ENCODE measurements around the gene ERN2.

The ERN2 gene

DNA sequence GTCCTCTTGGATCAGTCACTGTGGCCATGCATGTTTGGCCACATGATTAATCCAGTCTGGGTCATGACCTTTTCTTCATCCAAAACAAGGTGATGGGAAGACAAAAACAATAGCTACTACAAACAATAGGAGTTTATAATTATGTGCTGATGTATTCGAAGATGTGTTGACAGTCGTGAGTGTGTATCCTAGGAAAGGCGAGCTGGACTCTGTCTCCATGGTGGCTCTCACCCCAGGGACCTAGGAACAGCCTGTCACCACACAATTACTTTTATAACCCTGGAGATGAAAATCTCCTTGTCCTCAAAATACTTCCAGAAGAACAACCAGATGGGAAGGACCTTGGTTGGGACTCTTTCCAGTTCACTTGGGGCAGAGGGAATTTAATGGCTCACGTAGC, 44.1 kb downstream of the ERN2 start:
- H3K56ac ChIP-seq (ENCODE audit: low read length): no peak overlapping the region
- no peaks in the 10 kb centered on the region for H3K79me1 ChIP-seq (ENCODE audit: low read length)
- H3K4me2 ChIP-seq (ENCODE audit: low read length): no peak overlapping the region
- H3K23ac ChIP-seq (ENCODE audit: low read length): no peak overlapping the region
- H3K79me2 ChIP-seq (ENCODE audit: control insufficient read depth, insufficient read depth, low read length): no peaks in the 10 kb centered on the region
- no peak overlapping the region for H4K5ac ChIP-seq (ENCODE audit: low read length)
- no peak overlapping the region for H2BK15ac ChIP-seq (replicated peaks; ENCODE audit: low read depth)
- no peak overlapping the region for H2AK5ac ChIP-seq (ENCODE audit: low read length)
- no peak overlapping the region for H3K9ac ChIP-seq (ENCODE audit: low read length)
- no peak overlapping the region for H3K4me3 ChIP-seq (ENCODE audit: low read length)
- no peak overlapping the region for H3K18ac ChIP-seq (ENCODE audit: low read length)
- no peak for DNase-seq
- no peak overlapping the region for H4K8ac ChIP-seq (ENCODE audit: low read depth, low read length)
- H3K36me3 ChIP-seq (ENCODE audit: control insufficient read depth, insufficient read depth, low read length): peaks cover 13% of the 10 kb centered on the region
- H3K4me1 ChIP-seq (ENCODE audit: control insufficient read depth, low read depth, low read length): no peaks in the 10 kb centered on the region
- no CpG with 5 or more reads among the region's 4 CpGs for WGBS (ENCODE audit: extremely low coverage, insufficient coverage, low lambda C conversion rate)
- H3K4ac ChIP-seq (ENCODE audit: low read depth, low read length): no peak overlapping the region
- no peak overlapping the region for H2BK120ac ChIP-seq (ENCODE audit: low read depth, low read length)
- H3K27ac ChIP-seq (ENCODE audit: low read depth, low read length): no peak overlapping the region
- no peaks in the 10 kb centered on the region for H3K27me3 ChIP-seq (ENCODE audit: insufficient read depth, low read length, poor library complexity)
- no peak overlapping the region for H2BK5ac ChIP-seq (ENCODE audit: low read length)

GRCh38 chr16:23668225-23668624, 44.8 kb downstream of the ERN2 start:
- no CpG with 5 or more reads among the region's 1 CpG for WGBS (ENCODE audit: extremely low coverage, insufficient coverage, low lambda C conversion rate)
- no peak overlapping the region for H3K27ac ChIP-seq (ENCODE audit: low read depth, low read length)
- peaks cover 13% of the 10 kb centered on the region for H3K36me3 ChIP-seq (ENCODE audit: control insufficient read depth, insufficient read depth, low read length)

DNA sequence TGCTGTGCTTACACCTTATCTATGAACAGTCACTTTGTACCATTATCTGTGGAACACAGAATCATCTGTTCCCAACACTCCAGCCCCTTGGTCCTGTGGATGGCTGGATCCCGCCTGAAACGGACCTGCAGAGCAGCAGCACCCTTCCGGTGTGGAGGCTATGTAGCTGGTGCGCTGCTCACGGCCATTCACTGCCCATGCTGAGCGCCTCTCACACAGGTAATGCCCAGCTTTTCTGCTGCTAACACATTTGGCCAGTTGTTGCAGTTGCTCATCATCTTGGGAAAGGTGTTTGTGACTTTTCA, 45.7 kb downstream of the ERN2 start:
- Histone ChIP-seq H4K5ac (ENCODE audit: low read length) (no peak overlapping the region), H3K4ac (ENCODE audit: low read depth, low read length) (no peak overlapping the region), H3K18ac (ENCODE audit: low read length) (no peak overlapping the region), H4K8ac (ENCODE audit: low read depth, low read length) (no peak overlapping the region), H3K4me1 (ENCODE audit: control insufficient read depth, low read depth, low read length) (no peaks in the 10 kb centered on the region), H3K79me2 (ENCODE audit: control insufficient read depth, insufficient read depth, low read length) (no peaks in the 10 kb centered on the region), H2BK15ac (replicated peaks; ENCODE audit: low read depth) (no peak overlapping the region), H3K4me2 (ENCODE audit: low read length) (no peak overlapping the region), H3K27me3 (ENCODE audit: insufficient read depth, low read length, poor library complexity) (no peaks in the 10 kb centered on the region), H3K9ac (ENCODE audit: low read length) (no peak overlapping the region), H2BK120ac (ENCODE audit: low read depth, low read length) (no peak overlapping the region), H3K36me3 (ENCODE audit: control insufficient read depth, insufficient read depth, low read length) (peaks cover 13% of the 10 kb centered on the region), H2BK5ac (ENCODE audit: low read length) (no peak overlapping the region), H2AK5ac (ENCODE audit: low read length) (no peak overlapping the region), H3K56ac (ENCODE audit: low read length) (no peak overlapping the region), H3K79me1 (ENCODE audit: low read length) (no peaks in the 10 kb centered on the region), H3K23ac (ENCODE audit: low read length) (no peak overlapping the region), H3K27ac (ENCODE audit: low read depth, low read length) (no peak overlapping the region), H3K4me3 (ENCODE audit: low read length) (no peak overlapping the region)
- no CpG with 5 or more reads among the region's 6 CpGs for WGBS (ENCODE audit: extremely low coverage, insufficient coverage, low lambda C conversion rate)
- no peak for DNase-seq

More at GRCh38 chr16:23668225-23668624, 44.8 kb downstream of the ERN2 start:
- H3K27me3 ChIP-seq (ENCODE audit: insufficient read depth, low read length, poor library complexity): no peaks in the 10 kb centered on the region
- no peak overlapping the region for H3K23ac ChIP-seq (ENCODE audit: low read length)
- no peak overlapping the region for H4K5ac ChIP-seq (ENCODE audit: low read length)
- H3K18ac ChIP-seq (ENCODE audit: low read length): no peak overlapping the region
- H2BK5ac ChIP-seq (ENCODE audit: low read length): no peak overlapping the region
- H2BK15ac ChIP-seq (replicated peaks; ENCODE audit: low read depth): no peak overlapping the region
- no peak overlapping the region for H3K4me2 ChIP-seq (ENCODE audit: low read length)
- no peak overlapping the region for H3K9ac ChIP-seq (ENCODE audit: low read length)
- H4K8ac ChIP-seq (ENCODE audit: low read depth, low read length): no peak overlapping the region
- no peaks in the 10 kb centered on the region for H3K79me2 ChIP-seq (ENCODE audit: control insufficient read depth, insufficient read depth, low read length)
- H3K79me1 ChIP-seq (ENCODE audit: low read length): no peaks in the 10 kb centered on the region
- H3K56ac ChIP-seq (ENCODE audit: low read length): no peak overlapping the region
- no peak overlapping the region for H2BK120ac ChIP-seq (ENCODE audit: low read depth, low read length)
- no peak overlapping the region for H2AK5ac ChIP-seq (ENCODE audit: low read length)
- DNase-seq: no peak
- H3K4me3 ChIP-seq (ENCODE audit: low read length): no peak overlapping the region
- H3K4ac ChIP-seq (ENCODE audit: low read depth, low read length): no peak overlapping the region
- no peaks in the 10 kb centered on the region for H3K4me1 ChIP-seq (ENCODE audit: control insufficient read depth, low read depth, low read length)

DNA sequence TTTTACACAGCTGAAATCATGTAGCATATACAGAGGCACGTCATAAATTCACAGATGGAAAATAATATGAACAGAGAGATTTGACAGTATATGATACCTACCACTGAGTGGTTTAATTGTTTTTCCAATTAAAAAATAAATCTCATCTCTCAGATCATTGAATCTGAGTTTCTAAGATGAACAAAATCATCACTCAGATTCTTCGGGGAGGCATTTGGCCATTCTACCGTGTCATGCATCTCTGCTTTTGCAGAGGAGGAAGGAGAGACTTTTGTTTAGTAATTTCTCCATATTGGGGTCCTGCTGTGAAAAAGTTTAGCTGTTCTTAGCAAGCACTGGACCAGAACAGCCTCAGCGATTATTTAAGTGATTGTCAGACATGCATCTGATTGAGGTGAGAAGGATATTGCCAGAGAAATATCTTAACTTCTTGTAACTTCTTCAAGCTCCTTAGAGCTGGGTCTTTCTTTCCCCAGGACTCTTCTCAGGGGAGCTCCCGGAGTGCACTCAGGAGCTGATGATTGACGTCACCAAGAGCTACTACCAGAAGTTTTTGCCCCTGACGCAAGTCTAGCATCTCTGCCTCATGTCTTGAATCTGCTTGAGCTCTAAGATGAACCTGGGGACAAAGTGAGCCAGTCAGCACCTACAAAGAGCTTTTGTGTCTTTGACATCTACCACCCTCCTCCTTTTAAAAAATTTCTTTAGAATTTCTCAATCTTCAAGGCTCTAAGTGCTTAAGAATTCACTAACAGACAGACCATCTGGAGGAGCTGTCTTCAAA, 46.3 kb downstream of the ERN2 start:
- H3K4me1 ChIP-seq (ENCODE audit: control insufficient read depth, low read depth, low read length): no peaks in the 10 kb centered on the region
- H2AK5ac ChIP-seq (ENCODE audit: low read length): no peak overlapping the region
- peaks cover 13% of the 10 kb centered on the region for H3K36me3 ChIP-seq (ENCODE audit: control insufficient read depth, insufficient read depth, low read length)
- no peak overlapping the region for H2BK5ac ChIP-seq (ENCODE audit: low read length)
- no peak overlapping the region for H2BK120ac ChIP-seq (ENCODE audit: low read depth, low read length)
- H3K4me2 ChIP-seq (ENCODE audit: low read length): no peak overlapping the region
- H3K27ac ChIP-seq (ENCODE audit: low read depth, low read length): no peak overlapping the region
- H3K79me2 ChIP-seq (ENCODE audit: control insufficient read depth, insufficient read depth, low read length): no peaks in the 10 kb centered on the region
- H3K23ac ChIP-seq (ENCODE audit: low read length): no peak overlapping the region
- H4K5ac ChIP-seq (ENCODE audit: low read length): no peak overlapping the region
- no peak overlapping the region for H3K4me3 ChIP-seq (ENCODE audit: low read length)
- H3K79me1 ChIP-seq (ENCODE audit: low read length): no peaks in the 10 kb centered on the region
- H3K56ac ChIP-seq (ENCODE audit: low read length): no peak overlapping the region
- no peak overlapping the region for H3K9ac ChIP-seq (ENCODE audit: low read length)
- no peak overlapping the region for H3K4ac ChIP-seq (ENCODE audit: low read depth, low read length)
- H2BK15ac ChIP-seq (replicated peaks; ENCODE audit: low read depth): no peak overlapping the region
- WGBS (ENCODE audit: extremely low coverage, insufficient coverage, low lambda C conversion rate): no CpG with 5 or more reads among the region's 7 CpGs
- no peak for DNase-seq
- no peak overlapping the region for H4K8ac ChIP-seq (ENCODE audit: low read depth, low read length)
- no peaks in the 10 kb centered on the region for H3K27me3 ChIP-seq (ENCODE audit: insufficient read depth, low read length, poor library complexity)
- H3K18ac ChIP-seq (ENCODE audit: low read length): no peak overlapping the region

GRCh38 chr16:23663918-23664317, 49.1 kb downstream of the ERN2 start:
- H2BK5ac ChIP-seq (ENCODE audit: low read length): no peak overlapping the region
- no peak overlapping the region for H4K5ac ChIP-seq (ENCODE audit: low read length)
- WGBS (ENCODE audit: extremely low coverage, insufficient coverage, low lambda C conversion rate): no CpG with 5 or more reads among the region's 2 CpGs
- no peak overlapping the region for H3K9ac ChIP-seq (ENCODE audit: low read length)
- H3K79me1 ChIP-seq (ENCODE audit: low read length): no peaks in the 10 kb centered on the region
- H3K4me2 ChIP-seq (ENCODE audit: low read length): no peak overlapping the region
- H2BK15ac ChIP-seq (replicated peaks; ENCODE audit: low read depth): no peak overlapping the region
- DNase-seq: no peak
- no peak overlapping the region for H2AK5ac ChIP-seq (ENCODE audit: low read length)
- H3K23ac ChIP-seq (ENCODE audit: low read length): no peak overlapping the region
- H3K4me3 ChIP-seq (ENCODE audit: low read length): no peak overlapping the region
- H3K27ac ChIP-seq (ENCODE audit: low read depth, low read length): no peak overlapping the region
- no peak overlapping the region for H3K56ac ChIP-seq (ENCODE audit: low read length)
- H2BK120ac ChIP-seq (ENCODE audit: low read depth, low read length): no peak overlapping the region
- no peak overlapping the region for H3K4ac ChIP-seq (ENCODE audit: low read depth, low read length)
- no peaks in the 10 kb centered on the region for H3K79me2 ChIP-seq (ENCODE audit: control insufficient read depth, insufficient read depth, low read length)
- no peak overlapping the region for H3K18ac ChIP-seq (ENCODE audit: low read length)
- peaks cover 8% of the 10 kb centered on the region for H3K36me3 ChIP-seq (ENCODE audit: control insufficient read depth, insufficient read depth, low read length)
- no peaks in the 10 kb centered on the region for H3K4me1 ChIP-seq (ENCODE audit: control insufficient read depth, low read depth, low read length)
- H4K8ac ChIP-seq (ENCODE audit: low read depth, low read length): no peak overlapping the region
- H3K27me3 ChIP-seq (ENCODE audit: insufficient read depth, low read length, poor library complexity): no peaks in the 10 kb centered on the region

- H3K9ac ChIP-seq (ENCODE audit: low read length): no peak overlapping the region
- H3K18ac ChIP-seq (ENCODE audit: low read length): no peak overlapping the region
- no peak overlapping the region for H4K8ac ChIP-seq (ENCODE audit: low read depth, low read length)
- H2AK5ac ChIP-seq (ENCODE audit: low read length): no peak overlapping the region
- peaks cover 7% of the 10 kb centered on the region for H3K79me2 ChIP-seq (ENCODE audit: control insufficient read depth, insufficient read depth, low read length)
- no peak overlapping the region for H3K27ac ChIP-seq (ENCODE audit: low read depth, low read length)
- no peak overlapping the region for H3K56ac ChIP-seq (ENCODE audit: low read length)
- H3K4me2 ChIP-seq (ENCODE audit: low read length): no peak overlapping the region
- DNase-seq: no peak
- no peak overlapping the region for H2BK120ac ChIP-seq (ENCODE audit: low read depth, low read length)
- no peaks in the 10 kb centered on the region for H3K79me1 ChIP-seq (ENCODE audit: low read length)
- 100% methylated on average over 1 of the region's 4 CpGs for WGBS (ENCODE audit: extremely low coverage, insufficient coverage, low lambda C conversion rate)
- H3K27me3 ChIP-seq (ENCODE audit: insufficient read depth, low read length, poor library complexity): no peaks in the 10 kb centered on the region
- H3K4ac ChIP-seq (ENCODE audit: low read depth, low read length): no peak overlapping the region
- H4K5ac ChIP-seq (ENCODE audit: low read length): no peak overlapping the region
- no peaks in the 10 kb centered on the region for H3K36me3 ChIP-seq (ENCODE audit: control insufficient read depth, insufficient read depth, low read length)
- no peak overlapping the region for H3K4me3 ChIP-seq (ENCODE audit: low read length)
- H3K23ac ChIP-seq (ENCODE audit: low read length): no peak overlapping the region
- H2BK5ac ChIP-seq (ENCODE audit: low read length): no peak overlapping the region
- no peak overlapping the region for H2BK15ac ChIP-seq (replicated peaks; ENCODE audit: low read depth)
- H3K4me1 ChIP-seq (ENCODE audit: control insufficient read depth, low read depth, low read length): no peaks in the 10 kb centered on the region
Observed at GRCh38 chr16:23651943-23652468, 61.0 kb downstream of the ERN2 start.
